Activated CD4-positive, alpha-beta T cell treated with anti-CD3 and anti-CD28 coated beads, Interleukin-2, amount 10 ng/mL, durations not matched to agents 7 days and 5 days (primary cell): Measurements from ENCODE around the gene ARHGAP21. TPM values are rescaled to one million over a fixed set of nuclear protein-coding genes. Genes with fewer than 3 reads are reported as not detected.

Source experiments
- CTCF ChIA-PET: fragments of 350-600 bp; sonication (Branson Sonifier 250); formaldehyde crosslinking; loops from one replicate; lab custom pipeline; 2021; ENCODE audit warnings: antibody characterized with exemption; lab: Charles Lee
- POLR2A ChIA-PET: fragments of 350-600 bp; sonication (Branson Sonifier 250); formaldehyde crosslinking; loops from one replicate; lab custom pipeline; 2021; ENCODE audit warnings: antibody characterized with exemption; lab: Charles Lee
- DNase-seq: peaks from one replicate; pipeline ENCODE4 v3.0.0-alpha.2; 2020
- H3K27ac Mint-ChIP-seq: one replicate; pipeline ENCODE4 v1.8.0; 2021; ENCODE audit warnings: mild to moderate bottlenecking, moderate library complexity, mixed read lengths
- H3K27me3 Mint-ChIP-seq: one replicate; pipeline ENCODE4 v1.8.0; 2021; ENCODE audit warnings: mixed read lengths
- H3K36me3 Mint-ChIP-seq: one replicate; pipeline ENCODE4 v1.8.0; 2021; ENCODE audit warnings: low read depth, mixed read lengths
- H3K4me1 Mint-ChIP-seq: one replicate; pipeline ENCODE4 v1.8.0; 2021; ENCODE audit warnings: mixed read lengths
- H3K4me3 Mint-ChIP-seq: one replicate; pipeline ENCODE4 v1.8.0; 2021; ENCODE audit warnings: mild to moderate bottlenecking, moderate library complexity, mixed read lengths
- H3K9me3 Mint-ChIP-seq: one replicate; pipeline ENCODE4 v1.8.0; 2021; ENCODE audit warnings: mixed read lengths
- total RNA-seq, 2 experiments: library from RNA; stranded (reverse); gene quantifications; one replicate each; pipeline ENCODE4 v1.2.3, GENCODE V29; 2021

ARHGAP21 gene
- total RNA-seq, 2 experiments from 2014 or later = 26.1 to 27.4 TPM

DNA sequence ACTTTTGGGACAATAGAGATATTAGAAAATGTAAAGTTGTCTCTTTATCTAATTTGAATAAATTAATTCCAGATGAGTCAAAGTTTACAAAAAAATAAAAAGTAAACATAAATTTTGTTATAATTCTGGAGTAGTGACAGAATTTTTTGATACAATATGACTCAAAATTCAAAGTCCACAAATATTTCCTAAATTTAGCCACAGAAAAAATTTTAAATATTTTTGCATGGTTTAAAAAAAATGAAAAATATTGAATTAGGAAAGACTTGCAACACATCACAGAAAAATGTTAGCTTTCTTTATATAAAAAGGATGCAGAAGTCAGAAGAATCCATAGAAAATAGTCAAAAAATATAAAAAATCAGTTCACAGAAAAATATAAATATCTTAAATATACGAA, 117.7 kb downstream of the ARHGAP21 start:
- Mint-ChIP-seq H3K4me3 (no peak overlapping the region), H3K4me1 (peaks cover 12% of the 10 kb centered on the region), H3K36me3 (peaks cover 11% of the 10 kb centered on the region), H3K9me3 (no peaks in the 10 kb centered on the region), H3K27ac (no peak overlapping the region), H3K27me3 (no peaks in the 10 kb centered on the region)
- POLR2A ChIA-PET = no interaction called here
- CTCF ChIA-PET = no interaction called here
- no peak for DNase-seq

DNA sequence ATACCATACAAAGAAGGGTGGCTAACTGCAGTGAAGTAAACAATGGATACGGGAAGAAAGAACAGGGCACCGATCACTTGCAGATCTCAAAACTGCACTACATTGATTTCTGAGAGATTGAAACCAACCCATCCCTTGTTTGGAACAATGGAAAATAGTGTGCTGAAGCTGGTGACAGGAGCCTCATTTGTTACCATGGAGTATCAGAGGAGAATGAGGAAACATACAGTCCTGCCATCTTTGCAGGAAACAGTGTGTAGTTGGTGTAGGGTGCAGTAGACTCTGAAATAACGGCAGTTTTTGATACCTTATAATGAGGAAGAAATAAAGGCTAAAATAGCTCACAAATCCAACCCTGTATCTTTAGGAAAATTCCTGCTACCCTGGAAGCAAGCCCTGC, 118.5 kb downstream of the ARHGAP21 start:
- ChIA-PET CTCF (no interaction called here), POLR2A (no interaction called here)
- no peaks in the 10 kb centered on the region for H3K9me3 Mint-ChIP-seq
- no peak overlapping the region for H3K4me3 Mint-ChIP-seq
- H3K27me3 Mint-ChIP-seq = no peaks in the 10 kb centered on the region
- peaks cover 12% of the 10 kb centered on the region for H3K4me1 Mint-ChIP-seq
- DNase-seq = no peak
- H3K27ac Mint-ChIP-seq = no peak overlapping the region
- peaks cover 15% of the 10 kb centered on the region for H3K36me3 Mint-ChIP-seq

DNA sequence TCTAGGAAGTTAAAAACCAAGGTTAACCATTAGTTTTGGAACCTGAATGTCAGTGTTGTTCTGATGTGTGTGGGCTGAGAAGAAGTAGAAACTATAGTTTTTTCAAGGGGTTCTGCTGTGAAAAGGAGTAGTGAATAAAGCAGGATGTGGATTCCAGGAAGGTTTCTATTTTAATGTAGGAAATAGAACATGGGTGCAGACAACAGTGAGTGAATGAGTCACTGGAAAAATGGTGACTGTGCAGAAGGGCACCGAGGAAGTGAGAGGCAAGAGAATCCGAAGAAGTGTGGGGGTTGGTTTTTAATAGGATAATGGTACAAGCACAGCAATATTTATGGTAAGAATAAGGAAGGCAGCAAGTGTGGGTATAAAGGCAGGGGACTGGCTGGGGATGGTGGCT, 120.4 kb downstream of the ARHGAP21 start:
- H3K4me1 Mint-ChIP-seq = peaks cover 14% of the 10 kb centered on the region
- CTCF ChIA-PET = no interaction called here
- H3K4me3 Mint-ChIP-seq = no peak overlapping the region
- no peaks in the 10 kb centered on the region for H3K9me3 Mint-ChIP-seq
- no peak for DNase-seq
- H3K36me3 Mint-ChIP-seq = peaks cover 20% of the 10 kb centered on the region
- peak overlapping the region; percentile 33 for H3K27ac Mint-ChIP-seq
- POLR2A ChIA-PET = no interaction called here
- no peaks in the 10 kb centered on the region for H3K27me3 Mint-ChIP-seq

DNA sequence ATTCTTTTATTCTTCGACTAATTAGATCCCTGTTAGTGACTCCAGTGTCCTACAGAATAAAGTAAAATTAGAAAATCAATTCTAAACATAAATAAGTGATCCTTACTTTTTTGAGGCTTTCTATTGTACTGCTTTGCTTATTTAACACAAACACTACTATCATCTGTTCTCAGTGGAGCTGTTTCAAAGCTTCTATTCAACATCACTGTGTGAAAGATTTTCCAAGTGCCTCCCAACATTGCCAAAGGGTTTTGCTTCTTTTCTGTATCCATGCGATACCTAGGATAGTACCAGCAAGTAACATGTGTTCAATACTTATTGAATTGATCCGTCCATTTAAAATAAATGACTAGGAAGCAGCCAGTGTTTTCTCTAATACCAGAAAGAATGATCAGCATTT, 125.7 kb downstream of the ARHGAP21 start:
- POLR2A ChIA-PET = no interaction called here
- Mint-ChIP-seq H3K4me1 (peaks cover 11% of the 10 kb centered on the region), H3K27me3 (no peaks in the 10 kb centered on the region), H3K36me3 (peaks cover 27% of the 10 kb centered on the region), H3K27ac (no peak overlapping the region), H3K9me3 (no peaks in the 10 kb centered on the region), H3K4me3 (no peak overlapping the region)
- CTCF ChIA-PET = no interaction called here
- DNase-seq = no peak

DNA sequence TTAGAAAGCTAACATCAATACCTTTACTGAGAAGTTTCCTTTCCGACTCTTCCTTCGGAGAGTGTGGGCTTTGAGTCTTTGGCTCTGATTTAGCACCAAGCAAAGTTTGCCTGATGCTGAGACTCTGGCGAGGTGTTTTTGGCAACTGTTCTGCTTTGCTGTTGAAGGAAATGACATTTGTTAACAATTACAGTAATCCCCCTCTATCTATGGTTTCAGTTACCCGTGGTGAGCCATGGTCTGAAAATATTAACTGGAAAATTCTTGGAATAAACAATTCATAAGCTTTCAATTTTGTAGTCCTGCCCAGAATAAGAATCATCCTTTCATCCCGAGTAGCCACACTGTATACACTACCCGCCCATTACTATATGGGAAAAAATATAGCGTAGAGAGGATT, 126.3 kb downstream of the ARHGAP21 start:
- Mint-ChIP-seq H3K36me3 (peaks cover 22% of the 10 kb centered on the region), H3K9me3 (no peaks in the 10 kb centered on the region), H3K27ac (no peak overlapping the region), H3K4me1 (peaks cover 6% of the 10 kb centered on the region), H3K4me3 (no peak overlapping the region), H3K27me3 (no peaks in the 10 kb centered on the region)
- ChIA-PET CTCF (interaction anchor here (0.6 kb wide), 1 partner anchor 15 kb away, joined by 3 read pairs; no protein-coding TSS in a partner anchor), POLR2A (no interaction called here)
- DNase-seq = no peak

DNA sequence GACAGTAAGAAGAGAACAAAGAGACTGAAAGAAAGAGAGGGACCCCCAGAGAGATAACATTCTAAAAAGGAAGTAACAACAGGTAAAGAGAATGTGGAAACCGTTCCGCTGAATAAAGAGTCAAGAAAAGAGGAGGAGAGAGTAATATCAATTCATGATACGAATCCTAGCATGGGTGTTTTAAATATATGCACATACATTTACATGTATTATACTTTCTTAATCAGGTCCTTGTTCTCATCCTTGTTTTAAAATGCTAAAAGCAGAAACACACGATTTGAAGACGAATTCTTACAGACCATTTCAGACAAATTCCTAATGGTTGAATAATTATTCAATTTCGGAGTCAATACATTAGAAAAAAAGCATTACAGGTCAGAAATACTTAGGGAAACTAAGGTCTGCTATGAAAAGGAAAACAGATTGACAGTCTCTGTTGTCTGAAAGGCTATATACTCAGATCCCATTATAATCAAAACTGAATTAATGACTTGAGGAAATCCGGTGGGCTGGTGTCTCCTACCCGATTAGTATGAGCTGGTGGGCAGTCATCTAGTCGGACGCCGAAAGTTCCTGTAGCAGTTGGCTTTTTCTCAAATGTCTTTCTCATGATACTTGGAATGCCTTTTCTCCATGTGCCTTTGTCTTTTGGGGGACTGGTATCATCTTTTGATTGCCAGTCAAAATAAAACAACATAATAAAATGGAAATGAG, 127.3 kb downstream of the ARHGAP21 start:
- Mint-ChIP-seq H3K4me1 (peaks cover 6% of the 10 kb centered on the region), H3K27me3 (no peaks in the 10 kb centered on the region), H3K36me3 (peaks cover 27% of the 10 kb centered on the region), H3K4me3 (no peak overlapping the region), H3K9me3 (no peaks in the 10 kb centered on the region), H3K27ac (no peak overlapping the region)
- ChIA-PET POLR2A (no interaction called here), CTCF (interaction anchor here (0.6 kb wide), 1 partner anchor 14 kb away, joined by 3 read pairs; no protein-coding TSS in a partner anchor)
- no peak for DNase-seq

DNA sequence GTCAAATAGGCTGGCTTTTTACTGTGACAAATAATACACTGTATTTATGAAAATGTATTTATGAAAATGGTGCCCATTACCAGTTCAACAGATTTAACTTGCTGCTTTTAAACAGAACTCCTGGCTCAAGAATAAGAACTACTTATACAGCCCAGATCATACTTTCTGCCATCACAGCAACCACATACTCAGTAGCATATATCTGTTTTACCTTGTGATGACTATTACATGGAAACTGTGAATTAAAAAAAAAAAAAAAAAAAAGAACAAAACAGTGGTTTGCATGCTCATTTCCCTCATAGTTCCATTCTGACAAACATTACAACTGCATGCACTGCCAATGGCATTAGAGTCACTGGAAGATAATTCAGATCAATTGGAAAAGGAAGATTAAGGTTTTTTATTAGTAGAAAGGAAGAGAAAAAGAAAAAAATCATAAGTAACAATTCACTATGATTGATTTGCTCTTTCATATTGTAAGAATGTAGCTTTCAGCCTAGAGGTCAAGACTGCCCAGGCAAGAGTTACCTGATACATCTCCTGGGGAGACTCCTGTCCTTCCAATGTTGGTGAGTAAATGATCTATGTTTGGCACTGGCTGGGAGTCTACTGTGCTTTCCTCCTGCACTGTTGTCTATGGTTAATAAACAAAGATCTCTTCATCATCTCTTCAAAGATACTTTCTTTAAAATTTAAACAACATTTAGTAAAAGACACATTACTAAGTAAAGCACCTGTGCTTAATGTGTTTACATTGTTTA, 132.8 kb downstream of the ARHGAP21 start:
- CTCF ChIA-PET = no interaction called here
- no peaks in the 10 kb centered on the region for H3K9me3 Mint-ChIP-seq
- POLR2A ChIA-PET = no interaction called here
- H3K36me3 Mint-ChIP-seq = peaks cover 22% of the 10 kb centered on the region
- DNase-seq = no peak
- H3K4me1 Mint-ChIP-seq = peaks cover 4% of the 10 kb centered on the region
- no peak overlapping the region for H3K27ac Mint-ChIP-seq
- H3K4me3 Mint-ChIP-seq = no peak overlapping the region
- H3K27me3 Mint-ChIP-seq = no peaks in the 10 kb centered on the region

DNA sequence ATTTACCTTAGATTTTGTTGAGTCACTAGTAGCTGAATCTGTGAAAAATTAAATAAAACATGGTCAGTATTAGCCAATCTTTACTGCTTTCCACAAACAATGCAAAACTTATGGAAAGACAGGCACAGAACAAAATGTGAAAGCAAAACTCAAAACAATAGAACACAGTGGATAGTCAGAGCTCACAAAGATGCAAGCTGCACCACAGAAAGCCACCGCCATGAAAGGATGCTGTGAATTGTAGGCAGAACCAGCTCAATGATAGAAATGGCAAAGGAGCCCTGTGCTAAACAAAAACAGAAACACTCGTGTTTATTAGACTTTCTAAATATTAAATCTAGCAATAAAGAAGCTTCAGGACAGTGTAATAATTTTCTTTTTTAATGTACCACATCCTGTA, 134.4 kb downstream of the ARHGAP21 start:
- CTCF ChIA-PET = no interaction called here
- Mint-ChIP-seq H3K4me1 (peaks cover 4% of the 10 kb centered on the region), H3K4me3 (no peak overlapping the region), H3K27ac (no peak overlapping the region), H3K36me3 (peaks cover 25% of the 10 kb centered on the region), H3K27me3 (no peaks in the 10 kb centered on the region), H3K9me3 (no peaks in the 10 kb centered on the region)
- POLR2A ChIA-PET = no interaction called here
- DNase-seq = no peak

DNA sequence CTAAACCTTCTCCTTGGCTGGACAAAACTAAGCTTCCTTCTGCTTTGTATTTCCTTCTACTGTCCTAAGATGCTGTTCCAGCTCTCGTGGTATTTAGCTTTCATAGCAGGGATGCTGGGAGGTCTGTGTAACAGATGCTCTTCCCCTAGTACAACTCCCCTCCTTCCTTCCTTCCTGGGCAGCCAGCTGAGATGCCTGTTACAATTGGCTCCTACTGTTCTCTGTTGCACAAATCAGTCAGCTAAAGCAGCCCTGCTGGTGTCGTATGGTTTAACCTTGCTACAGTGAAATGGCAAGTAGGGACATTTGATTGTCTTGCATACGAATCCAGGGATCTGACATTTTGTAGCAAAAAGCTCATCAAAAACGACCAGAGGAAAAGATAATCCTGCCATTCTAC, 143.8 kb downstream of the ARHGAP21 start:
- ChIA-PET CTCF (no interaction called here), POLR2A (no interaction called here)
- no peak for DNase-seq
- peaks cover 11% of the 10 kb centered on the region for H3K27me3 Mint-ChIP-seq
- H3K27ac Mint-ChIP-seq = no peak overlapping the region
- no peak overlapping the region for H3K4me3 Mint-ChIP-seq
- H3K4me1 Mint-ChIP-seq = peaks cover 12% of the 10 kb centered on the region
- no peaks in the 10 kb centered on the region for H3K9me3 Mint-ChIP-seq
- H3K36me3 Mint-ChIP-seq = peaks cover 6% of the 10 kb centered on the region

DNA sequence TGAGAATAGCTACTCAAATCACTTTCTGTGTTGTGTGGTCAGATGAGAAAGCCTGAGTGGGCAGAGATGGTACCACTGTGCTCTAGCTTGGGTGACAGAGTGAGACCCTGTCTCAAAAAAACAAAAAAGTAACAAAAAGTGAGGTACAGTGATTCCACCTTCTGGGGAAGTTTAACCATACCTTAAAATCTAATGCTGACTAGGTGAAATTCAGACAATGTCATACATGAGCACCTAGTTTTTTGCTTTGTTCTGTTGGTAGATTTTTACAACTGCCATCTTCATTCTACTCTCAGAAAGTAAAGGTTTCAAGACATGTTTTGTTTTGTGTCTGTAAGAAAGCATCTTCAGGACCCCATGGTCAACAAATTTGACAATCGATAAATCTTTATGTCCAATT, 144.2 kb downstream of the ARHGAP21 start:
- CTCF ChIA-PET = no interaction called here
- Mint-ChIP-seq H3K27ac (no peak overlapping the region), H3K4me1 (peaks cover 14% of the 10 kb centered on the region), H3K36me3 (peaks cover 4% of the 10 kb centered on the region), H3K4me3 (no peak overlapping the region), H3K27me3 (peaks cover 11% of the 10 kb centered on the region), H3K9me3 (no peaks in the 10 kb centered on the region)
- DNase-seq = no peak
- POLR2A ChIA-PET = no interaction called here

DNA sequence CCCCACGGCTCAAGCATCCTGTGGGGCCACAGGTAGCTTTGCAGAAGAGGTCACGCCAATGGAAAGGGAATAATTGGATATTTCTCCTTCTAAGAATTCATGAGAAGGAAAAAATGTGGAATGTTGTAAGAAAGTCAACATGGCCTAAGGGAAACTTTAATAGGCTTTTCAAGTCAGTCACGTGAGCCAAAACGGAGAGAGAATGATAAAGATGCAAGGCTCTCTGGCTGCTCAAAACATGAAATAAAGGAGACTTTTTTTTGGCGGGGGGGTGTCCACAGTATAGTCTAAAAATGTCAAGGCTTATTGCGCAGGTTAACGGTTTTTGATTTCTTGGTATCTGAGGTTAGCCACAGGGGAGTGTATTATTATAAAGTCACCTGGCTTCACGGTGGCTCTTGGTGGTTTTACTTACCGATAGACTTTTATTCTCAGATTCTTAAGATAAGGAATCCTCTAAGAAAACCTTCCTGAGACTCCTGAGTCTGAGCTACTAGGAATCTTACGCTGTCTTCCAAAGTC, 148.1 kb downstream of the ARHGAP21 start:
- H3K9me3 Mint-ChIP-seq = no peaks in the 10 kb centered on the region
- ChIA-PET POLR2A (no interaction called here), CTCF (no interaction called here)
- H3K27ac Mint-ChIP-seq = no peak overlapping the region
- H3K27me3 Mint-ChIP-seq = peaks cover 11% of the 10 kb centered on the region
- H3K4me3 Mint-ChIP-seq = no peak overlapping the region
- no peak for DNase-seq
- H3K4me1 Mint-ChIP-seq = peaks cover 14% of the 10 kb centered on the region
- no peaks in the 10 kb centered on the region for H3K36me3 Mint-ChIP-seq

DNA sequence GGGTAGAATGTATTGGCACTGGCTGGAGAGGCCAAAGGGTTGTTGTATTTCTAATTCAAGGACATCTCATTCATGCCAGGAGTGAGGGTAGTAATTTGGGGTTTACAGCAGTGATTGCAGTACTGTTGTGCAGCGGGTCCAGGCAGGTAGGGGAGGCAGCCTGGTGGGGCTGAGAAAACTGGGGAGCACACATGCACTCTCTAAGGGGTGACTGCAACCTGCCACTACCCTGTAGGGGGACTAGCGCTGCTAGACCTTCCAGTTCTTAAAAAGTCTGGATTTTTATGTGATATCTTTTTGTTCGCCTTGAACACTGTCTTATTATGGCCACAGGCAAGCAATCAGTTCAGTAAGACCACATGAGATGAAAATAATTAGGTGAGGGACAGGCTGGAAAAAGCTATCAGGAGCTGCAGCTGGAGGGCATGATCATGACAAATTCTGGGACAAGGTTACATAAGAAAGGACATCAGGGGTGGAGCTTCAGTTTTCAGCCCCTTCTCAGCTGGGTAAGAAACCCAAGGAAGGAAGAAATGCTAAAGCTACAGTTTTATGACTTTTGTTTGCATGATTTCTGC, 149.0 kb downstream of the ARHGAP21 start:
- peaks cover 11% of the 10 kb centered on the region for H3K27me3 Mint-ChIP-seq
- no peak overlapping the region for H3K27ac Mint-ChIP-seq
- H3K36me3 Mint-ChIP-seq = no peaks in the 10 kb centered on the region
- no peak for DNase-seq
- POLR2A ChIA-PET = no interaction called here
- peaks cover 14% of the 10 kb centered on the region for H3K4me1 Mint-ChIP-seq
- no peaks in the 10 kb centered on the region for H3K9me3 Mint-ChIP-seq
- no peak overlapping the region for H3K4me3 Mint-ChIP-seq
- CTCF ChIA-PET = no interaction called here

DNA sequence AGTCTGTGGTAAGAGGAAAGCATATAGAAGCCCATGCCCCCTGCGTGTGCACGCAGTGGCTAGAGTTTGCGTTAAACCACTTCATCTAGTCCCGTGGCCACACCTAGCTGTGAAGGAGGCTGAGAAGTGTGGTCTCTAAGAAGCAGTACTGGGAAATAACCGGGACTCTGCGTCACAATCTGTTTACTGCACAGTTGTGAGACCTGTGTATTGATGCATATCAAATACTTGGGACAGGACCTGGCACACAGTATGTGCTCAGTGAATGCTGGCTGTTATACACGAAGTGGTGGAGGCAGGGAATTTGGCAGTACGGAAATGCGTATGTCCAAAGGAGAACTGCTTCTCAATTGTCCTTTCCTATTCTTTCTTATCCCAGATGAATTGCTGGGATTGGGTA, 149.5 kb downstream of the ARHGAP21 start:
- ChIA-PET CTCF (no interaction called here), POLR2A (no interaction called here)
- no peaks in the 10 kb centered on the region for H3K9me3 Mint-ChIP-seq
- no peak for DNase-seq
- no peak overlapping the region for H3K27ac Mint-ChIP-seq
- peaks cover 14% of the 10 kb centered on the region for H3K4me1 Mint-ChIP-seq
- H3K4me3 Mint-ChIP-seq = no peak overlapping the region
- H3K36me3 Mint-ChIP-seq = no peaks in the 10 kb centered on the region
- H3K27me3 Mint-ChIP-seq = peaks cover 11% of the 10 kb centered on the region
